Measurements from ENCODE around the gene GRN.

Gene GRN

DNA sequence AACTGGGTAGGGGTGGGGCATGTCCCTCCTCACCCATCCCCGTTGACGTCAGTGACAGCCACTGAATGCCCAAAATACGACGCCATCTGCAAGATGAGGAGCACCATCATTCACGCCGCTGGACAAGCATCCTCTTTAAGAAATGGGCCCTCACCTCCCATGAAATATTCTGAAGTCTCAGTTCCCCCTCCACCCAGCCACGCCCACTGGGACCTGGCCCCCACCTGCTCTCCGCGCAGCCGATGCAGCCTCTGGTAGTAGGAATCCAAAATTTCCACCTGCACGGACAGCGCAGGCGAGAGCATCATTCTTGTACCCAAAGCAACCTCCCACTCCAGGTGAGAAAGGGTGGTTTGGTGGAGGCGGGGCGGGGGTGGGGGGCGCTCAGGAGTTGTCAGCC lies 38.8 kb downstream of the GRN start:
- H3K27me3 ChIP-seq (ENCODE audit: insufficient read depth, poor library complexity, severe bottlenecking): no peaks in the 10 kb centered on the region
- H3K27ac ChIP-seq (replicated peaks): no peak overlapping the region
- TF ChIP-seq SPI1 (IDR thresholded peaks at IDR 0.05; ENCODE audit: borderline replicate concordance, low read depth) (no peak), POLR2AphosphoS5 (IDR thresholded peaks at IDR 0.05; ENCODE audit: low read depth) (no peak), GABPA (IDR thresholded peaks at IDR 0.05; ENCODE audit: low read depth) (no peak)
- TF ChIP-seq, protein P1, sequence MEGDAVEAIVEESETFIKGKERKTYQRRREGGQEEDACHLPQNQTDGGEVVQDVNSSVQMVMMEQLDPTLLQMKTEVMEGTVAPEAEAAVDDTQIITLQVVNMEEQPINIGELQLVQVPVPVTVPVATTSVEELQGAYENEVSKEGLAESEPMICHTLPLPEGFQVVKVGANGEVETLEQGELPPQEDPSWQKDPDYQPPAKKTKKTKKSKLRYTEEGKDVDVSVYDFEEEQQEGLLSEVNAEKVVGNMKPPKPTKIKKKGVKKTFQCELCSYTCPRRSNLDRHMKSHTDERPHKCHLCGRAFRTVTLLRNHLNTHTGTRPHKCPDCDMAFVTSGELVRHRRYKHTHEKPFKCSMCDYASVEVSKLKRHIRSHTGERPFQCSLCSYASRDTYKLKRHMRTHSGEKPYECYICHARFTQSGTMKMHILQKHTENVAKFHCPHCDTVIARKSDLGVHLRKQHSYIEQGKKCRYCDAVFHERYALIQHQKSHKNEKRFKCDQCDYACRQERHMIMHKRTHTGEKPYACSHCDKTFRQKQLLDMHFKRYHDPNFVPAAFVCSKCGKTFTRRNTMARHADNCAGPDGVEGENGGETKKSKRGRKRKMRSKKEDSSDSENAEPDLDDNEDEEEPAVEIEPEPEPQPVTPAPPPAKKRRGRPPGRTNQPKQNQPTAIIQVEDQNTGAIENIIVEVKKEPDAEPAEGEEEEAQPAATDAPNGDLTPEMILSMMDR (IDR thresholded peaks at IDR 0.05; ENCODE audit: insufficient read depth, low read length): no peak
- TF ChIP-seq, protein P2, sequence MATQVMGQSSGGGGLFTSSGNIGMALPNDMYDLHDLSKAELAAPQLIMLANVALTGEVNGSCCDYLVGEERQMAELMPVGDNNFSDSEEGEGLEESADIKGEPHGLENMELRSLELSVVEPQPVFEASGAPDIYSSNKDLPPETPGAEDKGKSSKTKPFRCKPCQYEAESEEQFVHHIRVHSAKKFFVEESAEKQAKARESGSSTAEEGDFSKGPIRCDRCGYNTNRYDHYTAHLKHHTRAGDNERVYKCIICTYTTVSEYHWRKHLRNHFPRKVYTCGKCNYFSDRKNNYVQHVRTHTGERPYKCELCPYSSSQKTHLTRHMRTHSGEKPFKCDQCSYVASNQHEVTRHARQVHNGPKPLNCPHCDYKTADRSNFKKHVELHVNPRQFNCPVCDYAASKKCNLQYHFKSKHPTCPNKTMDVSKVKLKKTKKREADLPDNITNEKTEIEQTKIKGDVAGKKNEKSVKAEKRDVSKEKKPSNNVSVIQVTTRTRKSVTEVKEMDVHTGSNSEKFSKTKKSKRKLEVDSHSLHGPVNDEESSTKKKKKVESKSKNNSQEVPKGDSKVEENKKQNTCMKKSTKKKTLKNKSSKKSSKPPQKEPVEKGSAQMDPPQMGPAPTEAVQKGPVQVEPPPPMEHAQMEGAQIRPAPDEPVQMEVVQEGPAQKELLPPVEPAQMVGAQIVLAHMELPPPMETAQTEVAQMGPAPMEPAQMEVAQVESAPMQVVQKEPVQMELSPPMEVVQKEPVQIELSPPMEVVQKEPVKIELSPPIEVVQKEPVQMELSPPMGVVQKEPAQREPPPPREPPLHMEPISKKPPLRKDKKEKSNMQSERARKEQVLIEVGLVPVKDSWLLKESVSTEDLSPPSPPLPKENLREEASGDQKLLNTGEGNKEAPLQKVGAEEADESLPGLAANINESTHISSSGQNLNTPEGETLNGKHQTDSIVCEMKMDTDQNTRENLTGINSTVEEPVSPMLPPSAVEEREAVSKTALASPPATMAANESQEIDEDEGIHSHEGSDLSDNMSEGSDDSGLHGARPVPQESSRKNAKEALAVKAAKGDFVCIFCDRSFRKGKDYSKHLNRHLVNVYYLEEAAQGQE (IDR thresholded peaks at IDR 0.05; ENCODE audit: insufficient replicate concordance, low read depth): no peak
- no peak overlapping the region for H3K4me3 ChIP-seq (replicated peaks; ENCODE audit: insufficient read depth, low read length)
- DNase-seq (ENCODE audit: low read depth in 1 of 2, low spot score in 1 of 2): no peak

DNA sequence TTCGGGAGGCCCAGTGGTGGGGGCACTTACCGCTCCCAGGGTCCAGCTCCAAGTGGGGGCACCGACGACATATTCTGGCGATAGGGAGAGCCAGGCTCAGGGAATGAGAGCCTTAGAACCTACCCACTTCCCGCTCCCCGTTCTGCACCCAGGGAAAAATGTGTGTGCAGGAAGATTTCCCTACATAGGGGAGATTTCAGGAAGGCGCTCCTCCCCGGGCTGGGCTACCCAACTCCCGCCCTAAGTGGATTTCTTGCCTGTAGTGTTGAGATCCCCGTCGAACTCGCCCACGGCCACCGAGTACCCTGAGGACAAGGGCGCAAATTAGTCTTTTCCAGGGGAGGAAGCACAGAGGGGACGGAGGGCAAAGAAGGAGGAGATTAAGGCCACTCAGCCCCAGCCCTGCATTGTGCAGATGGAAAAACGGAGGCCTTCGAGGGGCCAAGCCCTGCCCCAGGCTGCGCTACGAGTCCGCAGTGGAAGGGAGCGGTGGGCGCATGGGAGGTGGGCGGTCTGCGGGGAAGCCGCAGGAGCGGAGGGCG lies 39.2 kb downstream of the GRN start:
- DNase-seq (ENCODE audit: low read depth in 1 of 2, low spot score in 1 of 2): no peak
- H3K4me3 ChIP-seq (replicated peaks; ENCODE audit: insufficient read depth, low read length): no peak overlapping the region
- H3K27me3 ChIP-seq (ENCODE audit: insufficient read depth, poor library complexity, severe bottlenecking): no peaks in the 10 kb centered on the region
- TF ChIP-seq, protein P2 (IDR thresholded peaks at IDR 0.05; ENCODE audit: insufficient replicate concordance, low read depth): no peak
- no peak overlapping the region for H3K27ac ChIP-seq (replicated peaks)

DNA sequence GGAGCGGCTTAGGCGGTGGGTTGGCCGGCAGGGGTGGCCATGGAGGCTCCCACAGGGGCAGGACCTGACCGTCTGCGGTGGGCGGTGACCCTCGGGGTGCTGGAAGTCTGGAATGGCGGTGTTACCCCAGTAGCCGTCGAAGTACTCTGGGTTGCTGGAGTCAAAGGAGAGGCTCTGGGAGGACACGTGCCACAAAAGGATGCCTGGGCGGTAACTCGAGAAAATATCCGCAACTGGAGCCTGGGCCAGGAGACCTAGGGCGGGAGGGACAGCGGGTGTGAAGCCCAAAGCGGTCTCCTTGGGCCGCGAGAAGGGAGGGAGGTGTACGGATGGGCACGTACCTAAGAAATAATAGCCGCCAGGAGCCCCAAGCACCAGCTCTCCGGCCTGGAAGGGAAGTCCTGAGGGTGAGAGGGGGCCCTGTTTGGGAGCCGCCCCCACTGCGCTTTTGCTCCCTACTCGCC lies 39.8 kb downstream of the GRN start:
- H3K27me3 ChIP-seq (ENCODE audit: insufficient read depth, poor library complexity, severe bottlenecking): no peaks in the 10 kb centered on the region
- no peak overlapping the region for H3K27ac ChIP-seq (replicated peaks)
- peak overlapping the region; percentile 43 for H3K4me3 ChIP-seq (replicated peaks; ENCODE audit: insufficient read depth, low read length)
- TF ChIP-seq GABPA (IDR thresholded peaks at IDR 0.05; ENCODE audit: low read depth): no peak
- no peak for TF ChIP-seq SPI1 (IDR thresholded peaks at IDR 0.05; ENCODE audit: borderline replicate concordance, low read depth)
- no peak for TF ChIP-seq POLR2AphosphoS5 (IDR thresholded peaks at IDR 0.05; ENCODE audit: low read depth)
- TF ChIP-seq, protein P2 (IDR thresholded peaks at IDR 0.05; ENCODE audit: insufficient replicate concordance, low read depth): no peak
- TF ChIP-seq, protein P1 (IDR thresholded peaks at IDR 0.05; ENCODE audit: insufficient read depth, low read length): no peak
- DNase-seq (ENCODE audit: low read depth in 1 of 2, low spot score in 1 of 2): no peak

All from HL-60 (cell line).